PFSK-1 (cell line): ENCODE results near the gene MGAT5.

Source experiments
- FOXP2 ChIP-seq: optimal IDR thresholded peaks from 2 replicates; pipeline ENCODE3; 2011; ENCODE audit warnings: borderline replicate concordance, control low read depth, inconsistent platforms; ENCODE audit not compliant: insufficient read depth; ENCODE audit errors: extremely low read length, extremely low read depth
- POLR2AphosphoS5 ChIP-seq: IDR thresholded peaks from 2 replicates; pipeline ENCODE4 v1.6.1; 2012; ENCODE audit warnings: low read depth, mild to moderate bottlenecking, control low read depth, low read length, moderate library complexity
- SIN3A ChIP-seq: IDR thresholded peaks from 2 replicates; pipeline ENCODE4 v1.6.1; 2012; ENCODE audit warnings: mild to moderate bottlenecking, low read length, moderate library complexity, borderline replicate concordance; ENCODE audit not compliant: insufficient read depth
- TAF1 ChIP-seq: IDR thresholded peaks from 2 replicates; pipeline ENCODE4 v1.6.1; 2012; ENCODE audit warnings: low read length, control low read depth, borderline replicate concordance; ENCODE audit not compliant: insufficient read depth
- TF ChIP-seq, protein P1 (sequence below), 2 experiments: IDR thresholded peaks; 2 replicates each; pipeline versions ENCODE4 v1.6.1 to v1.8.0; 2011 to 2012; ENCODE audit warnings: low read depth in 2 of 2, low read length in 2 of 2, control low read depth in 1 of 2, inconsistent platforms in 1 of 2, mild to moderate bottlenecking in 1 of 2, moderate library complexity in 1 of 2; ENCODE audit not compliant: insufficient read depth in 1 of 2

The MGAT5 gene

DNA sequence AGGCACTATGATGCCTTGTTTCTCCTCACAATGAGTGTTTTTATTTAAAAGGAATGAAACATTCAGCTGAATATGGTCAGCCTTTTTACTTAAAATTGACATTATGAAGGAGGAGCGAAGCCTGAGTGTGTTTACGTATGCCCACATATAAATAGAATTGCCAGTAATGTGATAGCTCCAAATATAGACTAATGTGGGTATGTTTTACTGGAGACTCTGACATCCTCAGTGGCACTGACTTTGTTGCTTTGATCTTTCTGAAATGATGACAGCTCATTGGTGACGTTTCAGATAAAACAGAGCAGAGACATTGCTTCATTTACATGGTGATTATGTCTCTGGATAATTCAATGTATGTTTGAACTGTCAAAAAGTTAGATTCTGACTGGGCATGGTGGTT, 167.0 kb downstream of the MGAT5 start:
- TF ChIP-seq, protein P1, sequence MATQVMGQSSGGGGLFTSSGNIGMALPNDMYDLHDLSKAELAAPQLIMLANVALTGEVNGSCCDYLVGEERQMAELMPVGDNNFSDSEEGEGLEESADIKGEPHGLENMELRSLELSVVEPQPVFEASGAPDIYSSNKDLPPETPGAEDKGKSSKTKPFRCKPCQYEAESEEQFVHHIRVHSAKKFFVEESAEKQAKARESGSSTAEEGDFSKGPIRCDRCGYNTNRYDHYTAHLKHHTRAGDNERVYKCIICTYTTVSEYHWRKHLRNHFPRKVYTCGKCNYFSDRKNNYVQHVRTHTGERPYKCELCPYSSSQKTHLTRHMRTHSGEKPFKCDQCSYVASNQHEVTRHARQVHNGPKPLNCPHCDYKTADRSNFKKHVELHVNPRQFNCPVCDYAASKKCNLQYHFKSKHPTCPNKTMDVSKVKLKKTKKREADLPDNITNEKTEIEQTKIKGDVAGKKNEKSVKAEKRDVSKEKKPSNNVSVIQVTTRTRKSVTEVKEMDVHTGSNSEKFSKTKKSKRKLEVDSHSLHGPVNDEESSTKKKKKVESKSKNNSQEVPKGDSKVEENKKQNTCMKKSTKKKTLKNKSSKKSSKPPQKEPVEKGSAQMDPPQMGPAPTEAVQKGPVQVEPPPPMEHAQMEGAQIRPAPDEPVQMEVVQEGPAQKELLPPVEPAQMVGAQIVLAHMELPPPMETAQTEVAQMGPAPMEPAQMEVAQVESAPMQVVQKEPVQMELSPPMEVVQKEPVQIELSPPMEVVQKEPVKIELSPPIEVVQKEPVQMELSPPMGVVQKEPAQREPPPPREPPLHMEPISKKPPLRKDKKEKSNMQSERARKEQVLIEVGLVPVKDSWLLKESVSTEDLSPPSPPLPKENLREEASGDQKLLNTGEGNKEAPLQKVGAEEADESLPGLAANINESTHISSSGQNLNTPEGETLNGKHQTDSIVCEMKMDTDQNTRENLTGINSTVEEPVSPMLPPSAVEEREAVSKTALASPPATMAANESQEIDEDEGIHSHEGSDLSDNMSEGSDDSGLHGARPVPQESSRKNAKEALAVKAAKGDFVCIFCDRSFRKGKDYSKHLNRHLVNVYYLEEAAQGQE (IDR thresholded peaks at IDR 0.05; ENCODE audit: insufficient read depth in 1 of 2, low read depth in 2 of 2, low read length in 2 of 2), result no peak
- TF ChIP-seq FOXP2 (no peak), POLR2AphosphoS5 (no peak), SIN3A (no peak), TAF1 (no peak)

DNA sequence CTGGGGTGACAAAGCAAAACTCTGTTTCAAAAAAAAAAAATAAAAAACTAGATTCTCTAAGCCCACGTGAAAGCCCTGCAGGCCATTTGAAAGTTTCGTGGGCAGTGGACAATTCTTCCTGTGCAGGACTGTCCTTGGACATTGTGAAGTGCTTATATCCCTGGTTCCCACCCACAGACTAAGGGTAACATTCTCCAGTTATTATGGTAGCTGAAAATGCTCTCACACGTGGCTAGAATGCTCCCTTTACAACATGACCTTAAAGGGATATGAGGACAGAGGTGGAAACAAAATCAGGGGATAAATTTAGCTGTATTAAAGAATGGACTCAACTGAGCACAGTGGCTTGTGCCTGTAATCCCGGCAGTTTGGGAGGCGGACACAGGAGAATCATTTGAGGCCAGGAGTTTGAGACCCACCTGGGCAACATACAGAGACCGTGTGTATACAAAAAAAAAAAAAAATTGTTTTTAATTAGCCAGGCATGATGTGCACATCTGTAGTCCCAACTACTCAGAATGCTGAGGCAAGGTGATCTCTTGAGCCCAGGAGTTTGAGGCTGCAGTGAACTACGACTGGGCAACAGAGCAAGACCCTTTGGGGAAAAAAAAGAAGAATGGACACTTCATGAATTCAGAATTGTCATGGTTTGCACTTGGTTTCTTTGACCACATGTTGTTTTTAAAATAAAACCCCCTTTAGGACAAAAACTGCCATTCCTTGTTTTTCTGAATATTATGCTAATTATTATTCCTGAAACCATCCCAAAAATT, 167.9 kb downstream of the MGAT5 start:
- no peak for TF ChIP-seq POLR2AphosphoS5
- no peak for TF ChIP-seq SIN3A

DNA sequence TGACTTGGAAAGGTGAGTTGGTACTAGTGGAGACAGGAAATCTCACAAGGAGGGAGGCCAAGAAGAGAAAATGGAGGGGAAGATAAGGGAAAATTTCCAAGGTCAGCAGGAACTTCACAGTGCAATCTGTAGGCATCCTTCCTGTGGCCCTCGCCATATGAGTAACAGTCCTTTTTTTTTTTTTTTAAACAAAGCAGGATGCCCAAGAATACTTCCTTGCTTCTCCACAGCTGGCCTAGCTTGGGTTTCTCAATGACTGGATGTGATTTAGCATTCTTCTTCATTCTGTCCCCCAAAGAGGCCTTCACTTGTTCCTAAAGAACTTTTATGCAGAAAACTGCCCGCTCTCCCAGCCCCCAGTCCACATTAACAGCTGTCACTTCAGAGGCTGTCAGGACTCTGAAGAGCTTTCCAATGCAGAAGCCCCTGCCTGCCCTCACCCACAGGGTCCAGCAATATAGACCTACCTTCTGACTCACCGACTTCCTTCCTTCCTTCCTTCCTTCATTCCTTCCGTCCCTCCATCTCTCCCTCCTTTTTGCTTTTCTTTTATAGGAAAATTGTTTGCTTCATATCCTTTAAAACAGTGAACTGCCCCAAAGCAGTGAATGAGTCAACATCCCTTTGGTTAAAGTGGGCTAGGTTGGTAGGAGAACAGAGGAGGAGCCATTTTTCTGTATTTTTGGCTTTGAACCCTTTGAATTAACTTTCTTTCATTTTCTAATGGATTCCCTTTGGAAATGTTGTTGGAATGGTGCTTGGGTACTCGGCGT, 172.0 kb downstream of the MGAT5 start:
- TF ChIP-seq, protein P1 (IDR thresholded peaks at IDR 0.05; ENCODE audit: insufficient read depth in 1 of 2, low read depth in 2 of 2, low read length in 2 of 2), result no peak
- no peak for TF ChIP-seq POLR2AphosphoS5
- TF ChIP-seq TAF1, result no peak
- TF ChIP-seq FOXP2, result no peak
- TF ChIP-seq SIN3A, result no peak

DNA sequence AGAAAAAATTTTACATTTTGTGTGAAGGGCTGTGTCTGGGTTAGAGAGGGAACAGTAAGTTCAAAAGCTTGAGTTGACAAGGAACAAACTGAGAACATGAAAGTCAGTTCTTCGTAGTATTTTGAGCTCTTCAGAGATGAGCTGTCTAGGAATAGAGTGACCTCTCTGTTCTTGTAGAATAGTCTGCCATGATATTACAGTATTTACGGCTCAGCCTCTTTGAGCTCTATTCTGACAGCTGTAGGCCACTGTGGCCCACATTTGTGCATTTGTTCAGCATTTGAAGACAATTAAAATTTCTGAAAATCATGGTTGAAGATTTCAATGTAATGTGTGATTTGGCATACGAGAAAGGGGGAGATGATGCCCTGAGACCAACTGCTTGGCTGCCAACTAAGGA, 172.8 kb downstream of the MGAT5 start:
- no peak for TF ChIP-seq TAF1
- TF ChIP-seq, protein P1 (IDR thresholded peaks at IDR 0.05; ENCODE audit: insufficient read depth in 1 of 2, low read depth in 2 of 2, low read length in 2 of 2), result no peak
- no peak for TF ChIP-seq POLR2AphosphoS5
- TF ChIP-seq FOXP2, result no peak
- no peak for TF ChIP-seq SIN3A

DNA sequence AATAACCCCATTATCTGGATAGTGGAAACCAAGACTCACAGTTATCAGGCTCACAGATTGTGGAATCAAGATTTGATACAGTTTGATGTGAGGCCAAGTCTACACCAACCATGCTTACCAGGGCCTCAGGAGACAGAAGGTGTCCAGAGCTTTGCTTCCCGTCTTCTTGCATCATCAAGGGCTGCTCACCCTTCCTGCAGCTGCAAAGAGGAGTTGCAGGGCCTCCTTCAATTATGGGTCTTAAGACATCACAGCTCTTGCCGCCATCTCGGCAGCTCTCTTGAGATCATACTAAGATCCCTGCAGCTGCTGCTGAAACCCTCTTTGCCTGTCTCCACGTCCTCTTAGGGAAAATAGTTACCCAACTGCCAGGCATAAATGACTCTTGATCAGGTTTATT, 176.0 kb downstream of the MGAT5 start:
- TF ChIP-seq FOXP2 (no peak), TAF1 (no peak), POLR2AphosphoS5 (no peak), SIN3A (no peak)
- TF ChIP-seq, protein P1 (IDR thresholded peaks at IDR 0.05; ENCODE audit: insufficient read depth in 1 of 2, low read depth in 2 of 2, low read length in 2 of 2), result no peak
